ENCODE measurements around the gene MED12L. TPM values are rescaled to one million over a fixed set of nuclear protein-coding genes. Genes with fewer than 3 reads are reported as not detected.

The MED12L gene
- total and polyA plus RNA-seq, 9 donors: 0.15 to 2.4 (median 0.75) TPM

DNA sequence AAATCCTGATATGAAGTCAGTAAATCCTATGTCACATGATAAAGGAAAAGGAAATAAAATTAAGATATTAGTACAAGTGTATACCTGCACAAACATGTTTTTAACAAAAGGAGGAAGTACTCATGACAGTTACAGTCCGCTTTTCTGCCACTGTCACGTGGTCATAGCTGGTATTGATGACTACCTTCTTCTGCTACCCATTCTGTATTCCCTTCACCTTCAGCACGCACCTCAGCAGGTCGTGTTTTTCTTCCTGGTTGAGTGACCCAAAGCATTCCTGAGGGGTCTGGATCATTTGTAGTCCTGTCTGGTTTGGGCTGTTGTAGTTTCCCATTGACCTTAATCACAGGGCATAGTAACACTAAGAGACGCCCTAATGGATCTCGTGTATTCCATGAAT, 334.3 kb downstream of the MED12L start:
- Histone ChIP-seq H3K9me3 (no peaks in the 10 kb centered on the region), H3K27me3 (no peaks in the 10 kb centered on the region), H3K36me3 (no peaks in the 10 kb centered on the region), H3K4me1 (ENCODE audit: insufficient read depth) (peaks cover 2% of the 10 kb centered on the region), H3K27ac (no peak overlapping the region), H3K4me3 (no peak overlapping the region)
- WGBS, 3 donors: 74 to 82% (median 74%) methylated on average over 6 of the region's 6 CpGs
- DNase-seq: no peak
- TF ChIP-seq POLR2A (IDR thresholded peaks at IDR 0.05) (no peak), EP300 (IDR thresholded peaks at IDR 0.05) (no peak)
- TF ChIP-seq, protein P1, sequence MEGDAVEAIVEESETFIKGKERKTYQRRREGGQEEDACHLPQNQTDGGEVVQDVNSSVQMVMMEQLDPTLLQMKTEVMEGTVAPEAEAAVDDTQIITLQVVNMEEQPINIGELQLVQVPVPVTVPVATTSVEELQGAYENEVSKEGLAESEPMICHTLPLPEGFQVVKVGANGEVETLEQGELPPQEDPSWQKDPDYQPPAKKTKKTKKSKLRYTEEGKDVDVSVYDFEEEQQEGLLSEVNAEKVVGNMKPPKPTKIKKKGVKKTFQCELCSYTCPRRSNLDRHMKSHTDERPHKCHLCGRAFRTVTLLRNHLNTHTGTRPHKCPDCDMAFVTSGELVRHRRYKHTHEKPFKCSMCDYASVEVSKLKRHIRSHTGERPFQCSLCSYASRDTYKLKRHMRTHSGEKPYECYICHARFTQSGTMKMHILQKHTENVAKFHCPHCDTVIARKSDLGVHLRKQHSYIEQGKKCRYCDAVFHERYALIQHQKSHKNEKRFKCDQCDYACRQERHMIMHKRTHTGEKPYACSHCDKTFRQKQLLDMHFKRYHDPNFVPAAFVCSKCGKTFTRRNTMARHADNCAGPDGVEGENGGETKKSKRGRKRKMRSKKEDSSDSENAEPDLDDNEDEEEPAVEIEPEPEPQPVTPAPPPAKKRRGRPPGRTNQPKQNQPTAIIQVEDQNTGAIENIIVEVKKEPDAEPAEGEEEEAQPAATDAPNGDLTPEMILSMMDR (IDR thresholded peaks at IDR 0.05): no peak
- intact Hi-C loops (cut with DNase I): no loop called here

DNA sequence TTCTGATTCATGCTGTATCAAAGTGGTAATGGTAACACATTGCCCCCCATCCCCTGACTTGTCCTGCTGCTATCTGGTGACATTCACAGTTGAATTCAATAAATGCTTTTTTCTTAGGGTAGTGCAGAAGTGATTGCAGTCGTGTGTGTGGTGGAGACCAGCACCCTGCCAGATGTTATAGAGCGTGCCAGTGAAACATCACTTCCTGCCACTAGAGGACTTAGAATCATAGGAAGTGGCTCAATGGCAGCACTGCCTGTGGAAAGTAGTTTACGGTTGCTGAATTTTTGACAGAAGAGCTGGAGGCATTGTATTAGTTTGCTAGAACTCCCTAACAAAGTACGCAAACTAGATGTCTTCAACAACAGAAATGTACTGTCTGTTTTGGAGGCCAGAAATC, 336.5 kb downstream of the MED12L start:
- intact Hi-C loops (cut with DNase I): no loop called here
- Histone ChIP-seq H3K27me3 (no peaks in the 10 kb centered on the region), H3K27ac (no peak overlapping the region), H3K9me3 (no peaks in the 10 kb centered on the region), H3K4me1 (ENCODE audit: insufficient read depth) (peaks cover 2% of the 10 kb centered on the region), H3K36me3 (no peaks in the 10 kb centered on the region), H3K4me3 (no peak overlapping the region)
- TF ChIP-seq, protein P1 (IDR thresholded peaks at IDR 0.05): no peak
- TF ChIP-seq POLR2A (IDR thresholded peaks at IDR 0.05): no peak
- no peak for TF ChIP-seq EP300 (IDR thresholded peaks at IDR 0.05)
- DNase-seq: no peak
- 86 to 91% (median 86%) methylated on average over 4 of the region's 4 CpGs for WGBS, 3 donors

DNA sequence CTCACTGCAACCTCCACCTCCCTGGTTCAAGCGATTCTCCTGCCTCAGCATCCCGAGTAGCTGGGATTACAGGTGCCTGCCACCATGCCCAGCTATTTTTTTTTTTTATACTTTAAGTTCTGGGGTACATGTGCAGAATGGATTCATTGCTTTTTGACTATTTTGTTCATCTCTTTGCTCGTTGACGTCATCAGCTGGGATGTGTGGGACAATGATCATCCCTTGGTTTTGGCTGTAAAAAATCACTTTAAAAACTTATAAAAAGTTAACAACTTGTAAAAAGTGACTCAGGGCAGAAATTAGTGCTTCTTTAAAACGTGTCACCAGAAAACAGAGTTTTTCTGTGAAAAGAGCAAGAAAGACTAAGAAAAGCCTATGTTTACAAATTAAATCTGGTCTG, 337.6 kb downstream of the MED12L start:
- TF ChIP-seq, protein P1 (IDR thresholded peaks at IDR 0.05): no peak
- no peak for TF ChIP-seq EP300 (IDR thresholded peaks at IDR 0.05)
- TF ChIP-seq POLR2A (IDR thresholded peaks at IDR 0.05): no peak
- no peak overlapping the region for H3K27ac ChIP-seq
- H3K36me3 ChIP-seq: no peaks in the 10 kb centered on the region
- H3K27me3 ChIP-seq: no peaks in the 10 kb centered on the region
- H3K4me1 ChIP-seq (ENCODE audit: insufficient read depth): peaks cover 2% of the 10 kb centered on the region
- 86 to 91% (median 88%) methylated on average over 5 of the region's 5 CpGs for WGBS, 3 donors
- no peak for DNase-seq
- intact Hi-C loops (cut with DNase I): no loop called here
- no peaks in the 10 kb centered on the region for H3K9me3 ChIP-seq
- no peak overlapping the region for H3K4me3 ChIP-seq

DNA sequence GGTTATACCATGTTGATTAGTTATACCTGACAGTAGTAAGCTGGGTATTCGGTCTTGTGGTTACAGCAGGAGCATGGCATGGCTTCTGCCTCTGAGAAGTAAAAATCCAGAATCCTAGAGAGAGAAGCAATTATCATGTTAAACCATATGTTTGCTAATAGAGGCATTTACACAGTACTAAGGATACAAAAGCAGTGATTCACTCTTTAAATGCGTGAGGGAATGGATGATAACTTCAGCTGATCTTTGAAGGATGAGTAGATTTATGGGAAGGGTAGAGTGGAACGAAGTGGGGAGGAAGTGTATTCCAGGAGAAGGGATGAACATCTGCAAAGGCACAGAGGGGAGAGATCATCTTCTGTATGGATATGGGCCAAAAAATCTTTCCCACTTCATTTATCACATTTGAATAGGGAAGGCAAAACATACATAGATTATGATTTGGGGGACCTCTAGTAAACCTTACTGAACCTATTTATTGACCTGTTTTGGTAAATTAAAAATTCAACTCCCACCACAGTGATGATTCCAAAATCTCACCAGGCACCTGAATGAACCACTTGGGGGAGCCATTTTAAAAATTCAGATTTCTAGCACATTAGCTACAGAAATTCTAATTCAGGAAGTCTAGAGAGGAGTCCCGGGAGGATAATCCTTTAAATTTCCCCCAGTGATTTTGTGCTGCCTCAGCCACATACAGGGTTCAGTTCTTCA, 340.3 kb downstream of the MED12L start:
- Histone ChIP-seq H3K27ac (no peak overlapping the region), H3K4me3 (no peak overlapping the region), H3K4me1 (ENCODE audit: insufficient read depth) (peaks cover 2% of the 10 kb centered on the region), H3K9me3 (no peaks in the 10 kb centered on the region), H3K27me3 (no peaks in the 10 kb centered on the region), H3K36me3 (no peaks in the 10 kb centered on the region)
- intact Hi-C loops (cut with DNase I): no loop called here
- no peak for DNase-seq
- WGBS, 3 donors: 70 to 74% (median 72%) methylated on average over 4 of the region's 4 CpGs
- TF ChIP-seq POLR2A (IDR thresholded peaks at IDR 0.05): no peak
- TF ChIP-seq, protein P1 (IDR thresholded peaks at IDR 0.05): no peak
- no peak for TF ChIP-seq EP300 (IDR thresholded peaks at IDR 0.05)

Data from ovary (tissue), 9 donors.